NCI-H128 (cell line): Measurements from ENCODE around the gene TANC1.

Experiments
- DNase-seq: peaks from one replicate; lab custom pipeline; 2025; ENCODE audit not compliant: unreplicated experiment; lab: John Stamatoyannopoulos, UW

The TANC1 gene

DNA sequence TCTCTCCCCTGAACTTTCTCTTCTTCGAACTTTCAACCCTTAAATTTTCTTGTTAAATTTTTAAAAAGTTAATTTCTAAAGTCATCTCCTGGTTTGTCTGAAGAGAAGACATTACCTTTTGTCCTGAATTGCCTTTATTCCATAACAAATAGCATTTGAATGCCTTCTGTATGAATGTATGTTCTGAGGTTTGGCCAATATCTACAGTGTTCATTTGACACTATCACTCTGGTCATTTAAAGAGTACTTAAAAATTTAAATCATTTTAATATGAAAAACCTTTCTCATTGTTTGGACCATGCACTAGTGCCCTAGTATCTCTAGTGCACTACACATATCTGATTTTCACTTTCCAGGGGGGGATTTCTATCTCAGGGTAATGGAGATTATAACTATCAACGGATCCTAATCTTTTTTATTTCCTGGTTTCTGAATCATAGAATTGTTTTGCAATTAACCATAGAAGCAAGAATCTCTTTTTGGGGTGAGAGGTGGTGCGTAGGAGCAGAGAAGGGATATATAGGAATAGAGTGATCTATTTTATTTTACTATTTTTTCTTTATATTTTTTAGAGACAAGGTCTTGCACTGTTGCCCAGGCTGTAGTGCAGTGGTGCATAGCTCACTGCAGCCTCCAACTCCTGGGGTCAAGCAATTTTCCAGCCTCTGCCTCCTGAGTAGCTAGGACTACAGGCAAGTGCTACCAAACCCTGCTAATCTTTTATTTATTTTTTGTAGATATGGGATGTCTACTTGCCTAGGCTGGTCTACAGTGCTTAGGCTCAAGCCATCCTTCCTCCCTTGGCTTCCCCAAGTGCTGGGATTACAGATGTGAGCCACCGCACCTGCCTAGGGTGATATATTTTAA lies 25.5 kb downstream of the TANC1 start:
- DNase-seq = no peak

DNA sequence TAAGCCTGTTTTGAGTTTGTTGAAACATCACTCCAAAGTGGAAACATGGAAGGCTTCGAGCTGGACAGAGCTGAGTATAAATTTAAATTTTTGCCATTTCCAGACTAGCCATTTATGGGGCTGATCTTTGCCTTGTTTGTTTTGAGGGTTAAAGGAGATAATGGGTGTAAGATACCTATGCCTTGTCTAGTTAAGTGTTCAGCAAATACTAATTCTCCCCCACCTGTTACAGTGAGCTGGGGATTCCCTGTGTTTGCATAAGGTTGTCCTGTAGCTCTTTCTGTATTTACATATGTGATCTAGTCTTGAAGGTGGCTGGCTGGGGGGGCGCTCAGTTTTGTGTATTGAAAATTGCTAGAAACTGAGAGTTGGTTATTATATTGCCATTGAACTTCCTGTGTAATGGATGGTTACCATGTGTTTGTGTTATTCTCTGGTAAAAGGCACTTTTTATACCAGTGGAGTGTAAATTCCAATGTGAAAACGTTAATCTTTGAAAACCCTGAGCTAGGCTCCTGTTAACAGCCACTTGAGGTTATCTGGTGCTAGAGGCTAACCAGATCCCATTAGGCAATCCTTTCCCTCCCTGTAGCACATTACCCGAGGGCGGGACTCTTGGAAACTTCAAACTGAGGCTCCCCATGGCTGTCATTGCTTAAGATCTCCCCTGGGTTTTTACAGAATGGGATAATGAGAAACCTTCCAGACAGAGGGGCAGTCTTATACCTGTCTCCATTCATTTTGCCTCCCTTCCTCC lies 26.7 kb downstream of the TANC1 start:
- no peak for DNase-seq

DNA sequence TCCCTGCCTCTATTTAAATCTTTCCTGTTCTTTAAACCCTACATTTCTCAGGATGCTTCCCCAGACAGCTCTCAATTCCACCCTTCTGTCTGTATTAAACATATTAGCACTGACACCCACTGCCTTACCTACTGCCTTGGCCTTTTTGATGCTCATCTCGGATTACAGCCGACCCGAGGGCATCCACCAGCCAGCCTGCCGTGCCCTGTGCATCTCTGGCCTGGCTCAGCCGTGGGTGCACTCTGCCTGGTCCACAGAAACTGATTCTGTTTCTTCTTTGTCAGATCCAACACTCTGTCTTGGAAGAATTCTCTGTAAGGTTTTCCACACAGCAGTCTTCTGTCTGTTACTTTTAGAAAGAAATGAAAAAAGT lies 27.2 kb downstream of the TANC1 start:
- DNase-seq = no peak

DNA sequence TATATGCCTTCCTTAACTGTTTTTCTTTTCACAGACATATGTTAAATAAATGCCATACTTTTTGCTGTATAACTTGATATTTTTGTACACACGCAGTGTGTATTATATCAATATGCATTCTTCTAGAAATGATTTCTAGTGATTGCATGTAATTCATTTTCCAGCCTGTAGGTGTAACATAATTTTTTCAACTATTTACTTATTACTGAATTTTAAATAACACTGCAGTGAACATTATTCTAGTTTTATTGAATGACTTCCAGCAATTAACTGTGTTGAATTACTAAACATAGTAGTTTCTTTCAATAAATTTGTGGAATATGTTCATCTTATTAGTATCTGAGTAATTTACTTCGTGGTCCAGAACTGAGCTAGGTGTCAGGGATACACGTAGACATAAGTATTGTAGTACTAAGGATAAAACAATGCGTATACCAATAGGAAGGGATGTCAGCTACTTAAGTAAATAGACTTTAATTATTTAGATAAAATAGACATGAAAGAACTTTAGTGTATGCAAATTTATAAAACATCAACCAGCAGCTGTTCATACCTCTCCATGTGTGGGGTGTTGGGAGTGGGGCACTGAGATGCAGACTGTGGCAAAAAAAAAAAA lies 28.0 kb downstream of the TANC1 start:
- DNase-seq = no peak

- DNase-seq = no peak
Observed at GRCh38 chr2:158997037-158997790, 28.8 kb downstream of the TANC1 start.

DNA sequence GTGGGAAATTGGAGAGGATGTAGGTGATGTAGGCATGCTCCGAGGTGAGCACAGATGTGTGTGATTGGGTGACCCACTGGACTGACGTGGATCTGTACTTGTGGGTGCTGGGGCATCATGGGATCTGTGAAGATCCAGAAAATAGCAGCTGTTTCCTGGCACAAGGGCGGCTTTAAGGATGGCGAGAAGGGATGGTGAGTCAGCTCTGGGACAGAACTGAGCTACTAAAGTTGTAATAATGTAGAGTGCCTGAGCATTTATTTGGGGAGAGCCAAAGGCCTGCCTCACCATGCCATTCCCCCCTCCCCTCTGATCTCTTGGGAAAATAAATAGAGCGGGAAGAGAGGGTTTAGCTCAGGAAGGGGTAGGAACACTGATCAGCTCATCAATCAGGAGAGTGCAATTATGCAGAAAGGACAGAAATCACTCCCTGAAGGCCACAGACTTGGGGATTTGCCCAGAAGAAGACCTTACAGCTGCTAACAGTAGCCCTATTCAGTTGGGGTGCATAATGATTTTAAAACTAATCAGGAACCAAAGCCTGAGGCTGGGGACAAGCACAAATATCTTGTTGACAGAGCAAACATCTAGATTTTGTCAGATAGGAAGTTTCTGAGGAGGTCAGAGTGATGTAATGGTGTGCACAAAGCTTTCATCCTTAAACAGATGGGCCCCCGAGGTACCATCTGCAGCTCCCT lies 30.3 kb downstream of the TANC1 start:
- no peak for DNase-seq

DNA sequence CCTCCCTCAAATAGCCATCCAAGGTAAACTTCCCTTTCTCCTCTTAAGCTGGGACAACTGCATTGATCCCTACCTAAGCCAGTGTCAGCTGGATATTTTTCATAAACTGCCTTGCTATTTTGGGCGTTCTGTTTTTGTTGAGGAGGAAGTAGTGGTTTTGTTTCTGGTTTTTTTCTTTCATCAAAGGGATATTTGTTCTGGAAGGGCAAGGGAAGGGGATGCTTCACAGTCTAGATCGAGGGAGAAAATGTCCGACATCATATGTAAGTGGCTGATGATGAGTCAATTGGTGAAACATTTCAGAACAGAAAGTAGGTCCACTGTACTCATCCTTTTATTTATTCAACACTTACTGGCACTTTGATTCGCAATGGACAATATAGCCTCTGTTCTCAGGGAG lies 31.0 kb downstream of the TANC1 start:
- no peak for DNase-seq

- no peak for DNase-seq
Observed at GRCh38 chr2:159000072-159000471, 31.6 kb downstream of the TANC1 start.

GRCh38 chr2:159002462-159003111 lies 34.1 kb downstream of the TANC1 start:
- no peak for DNase-seq

DNA sequence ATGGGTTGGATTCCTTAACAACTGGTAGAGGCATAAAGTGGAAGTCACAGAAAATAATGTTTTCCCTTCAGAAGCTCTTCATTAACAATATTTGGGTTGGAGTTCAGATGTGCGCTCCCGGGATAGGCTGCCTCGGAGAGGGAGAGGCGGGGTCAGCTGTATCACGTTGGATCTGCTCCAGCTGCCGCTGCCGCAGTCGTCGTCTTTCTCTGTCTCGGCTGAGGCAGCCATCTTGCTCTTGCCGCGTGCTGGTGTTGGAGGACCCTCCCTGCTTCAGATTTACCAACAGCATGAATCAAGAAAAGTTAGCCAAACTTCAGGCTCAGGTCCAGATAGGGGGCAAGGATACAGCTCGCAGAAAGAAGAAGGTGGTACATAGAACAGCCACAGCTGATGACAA lies 35.1 kb downstream of the TANC1 start:
- DNase-seq = no peak

- no peak for DNase-seq
Observed at GRCh38 chr2:159004849-159005248, 36.4 kb downstream of the TANC1 start.

- DNase-seq = no peak
Observed at GRCh38 chr2:159009940-159010339, 41.5 kb downstream of the TANC1 start.

DNA sequence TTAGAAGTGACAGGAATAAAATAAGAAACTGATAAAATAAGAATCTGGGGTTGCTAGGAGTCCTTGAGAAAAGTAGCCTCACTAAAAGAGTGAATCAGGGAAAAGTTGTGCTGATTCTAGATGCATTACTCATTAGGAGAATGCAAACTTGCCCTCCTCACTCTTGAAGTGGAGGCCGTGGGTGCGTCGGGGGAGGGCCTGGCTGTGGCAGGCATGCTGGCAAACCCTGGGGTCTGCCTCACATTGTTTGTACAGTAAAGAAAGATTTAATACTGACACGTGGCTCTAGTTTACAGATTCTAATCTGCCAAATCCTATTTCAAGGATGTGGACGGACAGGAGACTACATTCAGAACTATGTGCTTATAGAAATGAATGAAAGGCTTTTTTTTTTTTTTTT lies 41.9 kb downstream of the TANC1 start:
- no peak for DNase-seq

- no peak for DNase-seq
Observed at GRCh38 chr2:159010963-159011362, 42.5 kb downstream of the TANC1 start.

DNA sequence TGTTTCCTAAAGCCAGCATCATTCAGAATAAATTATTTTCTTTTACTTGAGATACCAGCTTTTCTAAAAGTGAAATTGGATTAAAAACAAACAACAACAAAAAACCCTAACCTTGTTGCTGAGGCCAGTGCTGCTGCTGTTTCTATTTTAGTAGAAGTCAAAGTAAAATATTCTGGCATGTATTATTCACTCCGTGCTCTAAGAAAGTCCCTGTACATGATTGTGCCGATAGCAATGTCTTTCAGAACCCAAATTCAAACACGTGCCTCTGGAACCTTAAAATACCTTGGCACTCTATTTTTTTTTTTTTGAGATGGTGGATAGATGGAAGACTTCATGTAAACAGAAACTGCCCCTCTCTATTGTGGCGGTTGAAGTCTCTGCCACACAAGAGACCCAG lies 43.7 kb downstream of the TANC1 start:
- no peak for DNase-seq

DNA sequence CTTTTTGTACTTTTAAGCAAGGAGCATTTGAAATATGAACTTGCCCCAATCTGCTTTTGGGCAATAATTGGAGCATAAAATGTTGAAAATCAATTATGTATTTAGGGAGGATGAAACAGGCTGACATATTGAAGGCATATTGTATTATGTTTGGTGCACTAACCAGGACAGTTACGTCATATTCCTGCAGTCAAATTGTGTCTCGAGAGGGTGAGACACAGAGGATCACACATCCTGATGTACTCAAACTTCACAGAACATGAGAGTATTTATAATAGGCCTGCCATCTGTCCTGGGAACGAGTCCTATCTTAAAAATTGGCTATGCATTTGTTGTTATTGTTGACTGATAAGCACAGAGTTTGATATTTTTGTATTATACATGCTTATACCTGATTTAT lies 44.7 kb downstream of the TANC1 start:
- no peak for DNase-seq

- DNase-seq = no peak
Observed at GRCh38 chr2:159015174-159015573, 46.7 kb downstream of the TANC1 start.

- no peak for DNase-seq
Observed at GRCh38 chr2:159015823-159016222, 47.4 kb downstream of the TANC1 start.

DNA sequence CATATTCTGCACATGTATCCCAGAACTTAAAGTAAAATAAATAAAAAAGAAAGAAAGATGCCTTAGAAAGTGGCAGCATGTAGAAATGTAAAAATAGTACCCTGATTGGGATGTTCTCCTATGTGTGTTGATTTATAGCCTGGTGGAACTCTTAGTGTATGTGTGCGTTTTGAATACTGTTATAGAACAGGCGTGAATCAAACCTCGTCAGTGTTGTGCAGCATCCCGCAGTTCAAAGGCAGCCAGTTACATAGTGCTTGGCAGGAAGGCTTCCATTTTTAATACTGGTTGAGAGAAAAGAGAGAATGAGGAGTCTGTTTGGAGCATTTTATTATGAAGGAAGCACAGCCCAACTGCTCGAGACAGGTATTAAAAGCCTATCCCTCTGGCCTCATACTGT lies 49.4 kb downstream of the TANC1 start:
- DNase-seq = no peak

- DNase-seq = no peak
Observed at GRCh38 chr2:159019021-159019420, 50.6 kb downstream of the TANC1 start.
